Neural cell (in vitro differentiated cells): ENCODE measurements around the gene IGFL4.

Source experiments
- CTCF ChIP-seq: fragments of 450-650 bp; IDR thresholded peaks from 2 replicates; pipeline ENCODE4 v1.5.1; 2014; ENCODE audit warnings: antibody characterized with exemption, mild to moderate bottlenecking, moderate library complexity; ENCODE audit not compliant: poor library complexity, severe bottlenecking
- EZH2 ChIP-seq: fragments of 200-600, 300-800 bp; shearing (Covaris generic), sonication (generic); IDR thresholded peaks from 2 replicates; pipeline ENCODE4 v1.6.1; 2014; ENCODE audit warnings: antibody characterized with exemption, low read length, borderline replicate concordance, mild to moderate bottlenecking; ENCODE audit not compliant: insufficient read depth, poor library complexity, severe bottlenecking
- MXI1 ChIP-seq: fragments of 450-650 bp; conservative IDR thresholded peaks from 2 replicates; pipeline ENCODE4 v1.6.1; 2014; ENCODE audit warnings: antibody characterized with exemption, mild to moderate bottlenecking; ENCODE audit not compliant: poor library complexity, severe bottlenecking
- POLR2AphosphoS5 ChIP-seq: IDR thresholded peaks from 2 replicates; pipeline ENCODE4 v1.6.1; 2012

- no peak for TF ChIP-seq CTCF
- TF ChIP-seq EZH2 = no peak
- TF ChIP-seq POLR2AphosphoS5 = no peak
- TF ChIP-seq MXI1 = no peak
Observed at GRCh38 chr19:46079576-46079975, 38.8 kb upstream of the IGFL4 start.
